ENCODE data around the gene RHOV. TPM values are rescaled to one million over a fixed set of nuclear protein-coding genes. Genes with fewer than 3 reads are reported as not detected.

Gene RHOV
- total RNA-seq, 2 experiments from 2014 or later, result 0.63 to 1.5 TPM

GRCh38 chr15:40825661-40826422 lies 48.2 kb downstream of the RHOV start:
- no peak overlapping the region for H3K4me3 ChIP-seq (ENCODE audit: low read depth, low read length, poor library complexity, severe bottlenecking)
- no peak overlapping the region for H3K27ac ChIP-seq (ENCODE audit: low read depth, low read length, poor library complexity, severe bottlenecking)
- no peaks in the 10 kb centered on the region for H3K9me2 ChIP-seq (ENCODE audit: insufficient read depth, low read length)
- ChIA-PET CTCF (ENCODE audit: unreplicated experiment) (no interaction called here), POLR2A (interaction anchor here (0.6 kb wide), 1 partner anchor 25 kb away, joined by 4 read pairs; no protein-coding TSS in a partner anchor)
- H2AFZ ChIP-seq (ENCODE audit: low read length), result no peak overlapping the region
- no peaks in the 10 kb centered on the region for H3K79me2 ChIP-seq (ENCODE audit: insufficient read depth, low read depth, low read length)
- no peaks in the 10 kb centered on the region for H4K20me1 ChIP-seq (ENCODE audit: insufficient read depth, low read length)
- intact Hi-C loops (cut with micrococcal nuclease; ENCODE audit: unreplicated experiment), result no loop called here
- H3K4me1 ChIP-seq (ENCODE audit: insufficient read depth, low read length, poor library complexity, severe bottlenecking), result no peaks in the 10 kb centered on the region
- DNase-seq (ENCODE audit: low spot score), result no peak
- H3K4me2 ChIP-seq (ENCODE audit: low read length), result no peak overlapping the region
- H3K9me3 ChIP-seq (ENCODE audit: low read length), result no peaks in the 10 kb centered on the region
- TF ChIP-seq EZH2phosphoT487 (IDR thresholded peaks at IDR 0.05; ENCODE audit: borderline replicate concordance, low read depth, low read length) (no peak), CTCF (conservative IDR thresholded peaks at IDR 0.05; ENCODE audit: low read length) (no peak)
- no TSS peak for BruUV-seq (replicated peaks)
- H3K36me3 ChIP-seq (ENCODE audit: insufficient read depth, low read length), result no peaks in the 10 kb centered on the region

DNA sequence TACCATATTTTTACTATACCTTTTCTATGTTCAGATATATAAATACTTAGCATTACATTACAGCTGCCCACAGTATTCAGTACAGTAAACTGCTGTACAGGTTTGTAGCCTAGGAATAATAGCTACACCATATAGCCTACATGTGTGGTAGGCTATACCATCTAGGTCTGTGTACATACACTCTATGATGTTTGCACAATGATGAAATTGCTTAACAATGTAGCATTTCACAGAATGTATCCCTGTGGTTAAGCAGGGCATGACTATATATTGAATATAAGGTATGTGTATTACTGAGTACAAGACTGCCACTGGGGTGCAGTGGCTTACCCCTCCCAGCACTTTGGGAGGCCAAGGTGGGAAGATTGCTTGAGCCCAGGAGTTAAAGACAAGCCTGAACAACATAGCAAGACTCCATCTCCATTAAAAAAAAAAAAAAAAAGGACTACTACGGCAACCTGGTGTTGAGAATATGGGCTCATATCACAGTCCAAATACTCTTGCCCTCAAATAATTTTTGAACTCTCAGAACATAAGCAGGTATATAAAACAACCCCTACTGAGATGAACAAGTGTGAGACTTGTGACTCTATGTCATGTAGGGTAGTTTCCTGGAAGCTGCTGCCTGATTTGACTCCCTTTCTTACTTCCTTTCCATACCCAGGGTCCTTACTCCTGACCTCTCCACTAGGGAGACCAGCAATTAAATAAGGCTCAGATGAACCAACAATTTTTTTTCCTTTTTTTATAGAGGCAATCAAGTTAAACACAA lies 50.3 kb downstream of the RHOV start:
- no peak overlapping the region for H3K4me2 ChIP-seq (ENCODE audit: low read length)

More for the DNA sequence above, 50.3 kb downstream of the RHOV start:
- no TSS peak for BruUV-seq (replicated peaks)
- Histone ChIP-seq H4K20me1 (ENCODE audit: insufficient read depth, low read length) (no peaks in the 10 kb centered on the region), H3K79me2 (ENCODE audit: insufficient read depth, low read depth, low read length) (no peaks in the 10 kb centered on the region), H3K9me3 (ENCODE audit: low read length) (no peaks in the 10 kb centered on the region), H3K4me3 (ENCODE audit: low read depth, low read length, poor library complexity, severe bottlenecking) (no peak overlapping the region), H3K27ac (ENCODE audit: low read depth, low read length, poor library complexity, severe bottlenecking) (no peak overlapping the region), H3K4me1 (ENCODE audit: insufficient read depth, low read length, poor library complexity, severe bottlenecking) (no peaks in the 10 kb centered on the region), H3K9me2 (ENCODE audit: insufficient read depth, low read length) (no peaks in the 10 kb centered on the region), H2AFZ (ENCODE audit: low read length) (no peak overlapping the region), H3K36me3 (ENCODE audit: insufficient read depth, low read length) (no peaks in the 10 kb centered on the region)
- intact Hi-C loops (cut with micrococcal nuclease; ENCODE audit: unreplicated experiment), result no loop called here
- CTCF ChIA-PET (ENCODE audit: unreplicated experiment), result no interaction called here
- POLR2A ChIA-PET, result no interaction called here
- no peak for DNase-seq (ENCODE audit: low spot score)
- TF ChIP-seq EZH2phosphoT487 (IDR thresholded peaks at IDR 0.05; ENCODE audit: borderline replicate concordance, low read depth, low read length) (no peak), CTCF (conservative IDR thresholded peaks at IDR 0.05; ENCODE audit: low read length) (no peak)

Small RNA genes within 50 kb of the gene (small RNA-seq; reads per million reads assigned to genes)
- gene AC025166.1, result not detected

Other genes with a start within 250 kb of the RHOV start
- 45.8 and 61.9 TPM in 2 replicates for gene RAD51, start 179.1 kb downstream of the RHOV start, total RNA-seq (2014; rRNA removed; shearing (Covaris generic))
- gene RAD51, start 179.1 kb downstream of the RHOV start, total RNA-seq (2022), result 86.8 and 107 TPM in 2 replicates
- gene RMDN3, start 119.0 kb downstream of the RHOV start, total RNA-seq (2014; rRNA removed; shearing (Covaris generic)), result 10.7 and 14.9 TPM in 2 replicates
- gene RMDN3, start 119.0 kb downstream of the RHOV start, total RNA-seq (2022), result 21.5 and 23.7 TPM in 2 replicates
- gene GCHFR, start 110.2 kb downstream of the RHOV start, total RNA-seq (2014; rRNA removed; shearing (Covaris generic)), result 97.4 and 113 TPM in 2 replicates
- gene GCHFR, start 110.2 kb downstream of the RHOV start, total RNA-seq (2022), result 66.0 and 75.7 TPM in 2 replicates
- 4.0 and 4.7 TPM in 2 replicates for gene C15orf62, start 104.3 kb downstream of the RHOV start, total RNA-seq (2014; rRNA removed; shearing (Covaris generic))
- 2.4 and 2.7 TPM in 2 replicates for gene C15orf62, start 104.3 kb downstream of the RHOV start, total RNA-seq (2022)
- 24.3 and 29.3 TPM in 2 replicates for gene ZFYVE19, start 67.1 kb downstream of the RHOV start, total RNA-seq (2014; rRNA removed; shearing (Covaris generic))
- 18.8 and 22.8 TPM in 2 replicates for gene ZFYVE19, start 67.1 kb downstream of the RHOV start, total RNA-seq (2022)
- 24.2 and 39.2 TPM in 2 replicates for gene DNAJC17, start 66.8 kb downstream of the RHOV start, total RNA-seq (2014; rRNA removed; shearing (Covaris generic))
- gene DNAJC17, start 66.8 kb downstream of the RHOV start, total RNA-seq (2022), result 38.8 and 39.9 TPM in 2 replicates
- not detected in 2 replicates for gene PPP1R14D, start 45.5 kb downstream of the RHOV start, total RNA-seq (2014; rRNA removed; shearing (Covaris generic))
- not detected in 2 replicates for gene PPP1R14D, start 45.5 kb downstream of the RHOV start, total RNA-seq (2022)
- gene SPINT1, start 30.2 kb downstream of the RHOV start, total RNA-seq (2014; rRNA removed; shearing (Covaris generic)), result 0.10 TPM in 1 of 2 replicates, not detected in the other
- gene SPINT1, start 30.2 kb downstream of the RHOV start, total RNA-seq (2022), result 2.0 and 2.4 TPM in 2 replicates
- gene VPS18, start 20.2 kb upstream of the RHOV start, total RNA-seq (2014; rRNA removed; shearing (Covaris generic)), result 24.5 and 26.2 TPM in 2 replicates
- 26.4 and 30.7 TPM in 2 replicates for gene VPS18, start 20.2 kb upstream of the RHOV start, total RNA-seq (2022)
- gene DLL4, start 55.1 kb upstream of the RHOV start, total RNA-seq (2014; rRNA removed; shearing (Covaris generic)), result 0.19 TPM in 1 of 2 replicates, not detected in the other
- 0.15 TPM in 1 of 2 replicates, not detected in the other for gene DLL4, start 55.1 kb upstream of the RHOV start, total RNA-seq (2022)
- 40.4 and 41.4 TPM in 2 replicates for gene CHAC1, start 79.2 kb upstream of the RHOV start, total RNA-seq (2014; rRNA removed; shearing (Covaris generic))
- 35.3 and 55.6 TPM in 2 replicates for gene CHAC1, start 79.2 kb upstream of the RHOV start, total RNA-seq (2022)
- 31.7 and 47.1 TPM in 2 replicates for gene INO80, start 242.0 kb upstream of the RHOV start, total RNA-seq (2014; rRNA removed; shearing (Covaris generic))
- 30.0 and 35.1 TPM in 2 replicates for gene INO80, start 242.0 kb upstream of the RHOV start, total RNA-seq (2022)